GM12878 (cell line): ENCODE measurements around the gene SLC9C1. TPM values are rescaled to one million over a fixed set of nuclear protein-coding genes. Genes with fewer than 3 reads are reported as not detected.

ENCODE experiments used
- BACH1 ChIP-seq: fragments of 450-650 bp; IDR thresholded peaks from 2 replicates; pipeline ENCODE4 v1.6.1; 2017; ENCODE audit warnings: mild to moderate bottlenecking, borderline replicate concordance
- CBX5 ChIP-seq: sonication (generic); IDR thresholded peaks from 2 replicates; pipeline ENCODE4 v1.6.1; 2016; ENCODE audit warnings: low read depth, moderate library complexity, mild to moderate bottlenecking, inconsistent platforms
- CHD1 ChIP-seq: IDR thresholded peaks from 2 replicates; pipeline ENCODE4 v1.6.1; 2012; ENCODE audit warnings: low read depth, low read length, improper control_type of control experiment
- GABPA ChIP-seq: IDR thresholded peaks from 2 replicates; pipeline ENCODE4 v1.6.1; 2014; ENCODE audit warnings: antibody characterized with exemption, low read depth, mild to moderate bottlenecking, inconsistent platforms
- GATAD2B ChIP-seq: fragments of 450-650 bp; conservative IDR thresholded peaks from 2 replicates; pipeline ENCODE4 v1.6.1; 2017; ENCODE audit warnings: low read depth, mild to moderate bottlenecking, moderate library complexity
- PML ChIP-seq: IDR thresholded peaks from 2 replicates; pipeline ENCODE4 v1.6.1; 2012; ENCODE audit warnings: low read length, inconsistent platforms
- RAD21 ChIP-seq: IDR thresholded peaks from 2 replicates; pipeline ENCODE4 v1.6.1; 2011; ENCODE audit warnings: mild to moderate bottlenecking, low read depth, low read length, moderate library complexity; ENCODE audit not compliant: insufficient read depth
- SMAD1 ChIP-seq: fragments of 450-650 bp; IDR thresholded peaks from 2 replicates; pipeline ENCODE4 v1.6.1; 2018; ENCODE audit warnings: mild to moderate bottlenecking, low read depth; ENCODE audit not compliant: partially characterized antibody
- SP1 ChIP-seq: IDR thresholded peaks from one replicate; pipeline ENCODE4 v1.6.1; 2011; ENCODE audit warnings: low read depth, low read length
- TAF1 ChIP-seq: IDR thresholded peaks from 2 replicates; pipeline ENCODE4 v1.6.1; 2011; ENCODE audit warnings: mild to moderate bottlenecking, low read depth, low read length, borderline replicate concordance
- ZNF384 ChIP-seq: IDR thresholded peaks from 2 replicates; pipeline ENCODE4 v1.6.1; 2012; ENCODE audit warnings: low read depth, mild to moderate bottlenecking, low read length, improper control_type of control experiment, borderline replicate concordance
- polyA plus RNA-seq, 11 experiments: library from polyadenylated mRNA; depleted of rRNA in 4 of 11; unstranded in 6 of 11; stranded (reverse) in 5 of 11; fragments of >200 nt; fragmentation: Nextera tagmentation in 4 of 11; fragmentation: Illumina TruSeq in 1 of 11; extraction: Ambion mirVana in 4 of 11; extraction: Trizol in 1 of 11; gene quantifications; 1 replicate in 1 of 11; 2 replicates in 10 of 11; pipeline versions ENCODE4 v1.2.1 to v1.2.3, GENCODE V29; 2011 to 2016; ENCODE audit warnings: inconsistent platforms in 2 of 11, missing spikeins in 2 of 11, low read depth in 1 of 11
- total RNA-seq, 4 experiments: library from RNA; depleted of rRNA in 3 of 4; stranded (reverse); fragments of >200 nt in 3 of 4; fragmentation: Illumina TruSeq in 1 of 4; extraction: Trizol in 1 of 4; gene quantifications; 2 replicates each; pipeline versions ENCODE4 v1.2.1 to v1.2.3, GENCODE V29; 2013 to 2021
- TF ChIP-seq, protein P1 (sequence below): fragments of 450-650 bp; formaldehyde crosslinking; IDR thresholded peaks from 2 replicates; pipeline ENCODE4 v1.4.0; 2022; ENCODE audit warnings: mild to moderate bottlenecking, moderate library complexity
- TF ChIP-seq, protein P2 (sequence below): IDR thresholded peaks from 2 replicates; pipeline ENCODE4 v1.6.1; 2011; ENCODE audit warnings: mild to moderate bottlenecking, low read depth, low read length, moderate library complexity; ENCODE audit not compliant: insufficient replicate concordance
- TF ChIP-seq, protein P3 (sequence below): fragments of 450-650 bp; IDR thresholded peaks from 2 replicates; pipeline ENCODE4 v1.6.1; 2016; ENCODE audit warnings: mild to moderate bottlenecking
- TF ChIP-seq, protein P4 (sequence below): fragments of 450-650 bp; conservative IDR thresholded peaks from 2 replicates; pipeline ENCODE4 v1.6.1; 2017; ENCODE audit warnings: mild to moderate bottlenecking, moderate library complexity
- TF ChIP-seq, protein P5 (sequence below): IDR thresholded peaks from 2 replicates; pipeline ENCODE4 v1.6.1; 2012; ENCODE audit warnings: low read depth, low read length, improper control_type of control experiment
- TF ChIP-seq, protein P6 (sequence below), 3 experiments: IDR thresholded peaks in 2 of 3; conservative IDR thresholded peaks in 1 of 3; 2 replicates each; pipeline ENCODE4 v1.5.1; 2011; ENCODE audit warnings: low read depth in 3 of 3, low read length in 3 of 3, mild to moderate bottlenecking in 3 of 3, control low read depth in 2 of 3, moderate library complexity in 2 of 3, inconsistent platforms in 1 of 3, mixed read lengths in 1 of 3; ENCODE audit not compliant: control insufficient read depth in 2 of 3, insufficient read depth in 1 of 3; ENCODE audit errors: extremely low read depth in 1 of 3

SLC9C1 gene
- total and polyA plus RNA-seq, 10 of the 15 experiments (the other 5 are each of a cell fraction or from before 2014, with no cell fraction given) = not detected

DNA sequence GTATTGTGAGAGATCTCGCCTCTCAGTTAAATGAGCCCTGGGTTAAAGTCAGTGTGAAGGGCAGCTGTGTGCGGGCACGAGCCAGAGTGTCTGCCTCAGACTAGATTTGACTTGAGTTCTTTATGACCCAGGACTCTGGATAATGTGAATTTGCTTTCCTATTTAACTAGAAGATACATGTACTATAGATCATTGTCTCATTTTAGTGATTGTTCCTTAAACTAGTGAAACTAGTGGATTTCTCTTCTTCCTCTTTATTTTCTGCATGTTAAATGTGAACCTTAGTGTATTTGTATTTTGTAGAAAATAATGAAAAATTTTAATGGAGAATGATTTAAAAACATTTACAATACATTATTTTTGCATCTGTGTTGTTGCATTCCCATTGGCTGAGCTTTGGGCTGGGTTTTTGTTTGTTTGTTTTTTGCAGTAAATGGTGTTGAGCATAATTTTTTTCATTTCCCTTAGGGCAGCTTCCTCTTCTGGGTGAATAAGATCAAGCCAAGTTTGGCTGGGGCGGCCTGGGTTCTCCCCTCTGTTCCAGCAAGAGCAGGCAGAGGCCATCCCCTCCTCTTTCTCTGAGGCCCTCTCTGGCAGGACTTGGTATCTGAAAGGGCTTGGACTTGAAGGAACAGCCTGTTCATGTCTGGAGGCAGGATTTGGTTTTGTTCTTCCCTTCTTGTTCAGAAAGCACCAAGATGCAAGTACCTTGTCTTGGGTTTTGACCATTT is 176.0 kb downstream of the SLC9C1 start (continued):
- TF ChIP-seq, protein P1, sequence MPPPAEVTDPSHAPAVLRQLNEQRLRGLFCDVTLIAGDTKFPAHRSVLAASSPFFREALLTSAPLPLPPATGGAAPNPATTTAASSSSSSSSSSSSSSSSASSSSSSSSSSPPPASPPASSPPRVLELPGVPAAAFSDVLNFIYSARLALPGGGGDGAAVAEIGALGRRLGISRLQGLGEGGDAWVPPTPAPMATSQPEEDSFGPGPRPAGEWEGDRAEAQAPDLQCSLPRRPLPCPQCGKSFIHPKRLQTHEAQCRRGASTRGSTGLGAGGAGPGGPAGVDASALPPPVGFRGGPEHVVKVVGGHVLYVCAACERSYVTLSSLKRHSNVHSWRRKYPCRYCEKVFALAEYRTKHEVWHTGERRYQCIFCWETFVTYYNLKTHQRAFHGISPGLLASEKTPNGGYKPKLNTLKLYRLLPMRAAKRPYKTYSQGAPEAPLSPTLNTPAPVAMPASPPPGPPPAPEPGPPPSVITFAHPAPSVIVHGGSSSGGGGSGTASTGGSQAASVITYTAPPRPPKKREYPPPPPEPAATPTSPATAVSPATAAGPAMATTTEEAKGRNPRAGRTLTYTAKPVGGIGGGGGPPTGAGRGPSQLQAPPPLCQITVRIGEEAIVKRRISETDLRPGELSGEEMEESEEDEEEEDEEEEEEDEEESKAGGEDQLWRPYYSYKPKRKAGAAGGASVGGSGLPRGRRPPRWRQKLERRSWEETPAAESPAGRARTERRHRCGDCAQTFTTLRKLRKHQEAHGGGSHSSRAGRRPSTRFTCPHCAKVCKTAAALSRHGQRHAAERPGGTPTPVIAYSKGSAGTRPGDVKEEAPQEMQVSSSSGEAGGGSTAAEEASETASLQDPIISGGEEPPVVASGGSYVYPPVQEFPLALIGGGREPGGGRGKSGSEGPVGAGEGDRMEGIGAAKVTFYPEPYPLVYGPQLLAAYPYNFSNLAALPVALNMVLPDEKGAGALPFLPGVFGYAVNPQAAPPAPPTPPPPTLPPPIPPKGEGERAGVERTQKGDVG (CRISPR knock-in tag) = no peak
- TF ChIP-seq RAD21 (peak; percentile 43), SP1 (no peak), BACH1 (peak; percentile 46; the same call in 1 of the 2 replicates), GABPA (peak; percentile 12; the same call in 1 of the 2 replicates), CHD1 (peak; percentile 83; the same call in 1 of the 2 replicates), SMAD1 (peak; percentile 17), ZNF384 (peak; percentile 50; the same call in 1 of the 2 replicates), TAF1 (0 out of 2 replicates have a peak, but pooled peaks have one; percentile 16), PML (no peak), GATAD2B (peak; percentile 26; the same call in 1 of the 2 replicates), CBX5 (no peak)
- TF ChIP-seq, protein P2, sequence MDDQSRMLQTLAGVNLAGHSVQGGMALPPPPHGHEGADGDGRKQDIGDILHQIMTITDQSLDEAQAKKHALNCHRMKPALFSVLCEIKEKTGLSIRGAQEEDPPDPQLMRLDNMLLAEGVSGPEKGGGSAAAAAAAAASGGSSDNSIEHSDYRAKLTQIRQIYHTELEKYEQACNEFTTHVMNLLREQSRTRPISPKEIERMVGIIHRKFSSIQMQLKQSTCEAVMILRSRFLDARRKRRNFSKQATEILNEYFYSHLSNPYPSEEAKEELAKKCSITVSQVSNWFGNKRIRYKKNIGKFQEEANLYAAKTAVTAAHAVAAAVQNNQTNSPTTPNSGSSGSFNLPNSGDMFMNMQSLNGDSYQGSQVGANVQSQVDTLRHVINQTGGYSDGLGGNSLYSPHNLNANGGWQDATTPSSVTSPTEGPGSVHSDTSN = no peak
- TF ChIP-seq, protein P3, sequence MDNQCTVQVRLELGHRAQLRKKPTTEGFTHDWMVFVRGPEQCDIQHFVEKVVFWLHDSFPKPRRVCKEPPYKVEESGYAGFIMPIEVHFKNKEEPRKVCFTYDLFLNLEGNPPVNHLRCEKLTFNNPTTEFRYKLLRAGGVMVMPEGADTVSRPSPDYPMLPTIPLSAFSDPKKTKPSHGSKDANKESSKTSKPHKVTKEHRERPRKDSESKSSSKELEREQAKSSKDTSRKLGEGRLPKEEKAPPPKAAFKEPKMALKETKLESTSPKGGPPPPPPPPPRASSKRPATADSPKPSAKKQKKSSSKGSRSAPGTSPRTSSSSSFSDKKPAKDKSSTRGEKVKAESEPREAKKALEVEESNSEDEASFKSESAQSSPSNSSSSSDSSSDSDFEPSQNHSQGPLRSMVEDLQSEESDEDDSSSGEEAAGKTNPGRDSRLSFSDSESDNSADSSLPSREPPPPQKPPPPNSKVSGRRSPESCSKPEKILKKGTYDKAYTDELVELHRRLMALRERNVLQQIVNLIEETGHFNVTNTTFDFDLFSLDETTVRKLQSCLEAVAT = peak; percentile 94
- TF ChIP-seq, protein P4, sequence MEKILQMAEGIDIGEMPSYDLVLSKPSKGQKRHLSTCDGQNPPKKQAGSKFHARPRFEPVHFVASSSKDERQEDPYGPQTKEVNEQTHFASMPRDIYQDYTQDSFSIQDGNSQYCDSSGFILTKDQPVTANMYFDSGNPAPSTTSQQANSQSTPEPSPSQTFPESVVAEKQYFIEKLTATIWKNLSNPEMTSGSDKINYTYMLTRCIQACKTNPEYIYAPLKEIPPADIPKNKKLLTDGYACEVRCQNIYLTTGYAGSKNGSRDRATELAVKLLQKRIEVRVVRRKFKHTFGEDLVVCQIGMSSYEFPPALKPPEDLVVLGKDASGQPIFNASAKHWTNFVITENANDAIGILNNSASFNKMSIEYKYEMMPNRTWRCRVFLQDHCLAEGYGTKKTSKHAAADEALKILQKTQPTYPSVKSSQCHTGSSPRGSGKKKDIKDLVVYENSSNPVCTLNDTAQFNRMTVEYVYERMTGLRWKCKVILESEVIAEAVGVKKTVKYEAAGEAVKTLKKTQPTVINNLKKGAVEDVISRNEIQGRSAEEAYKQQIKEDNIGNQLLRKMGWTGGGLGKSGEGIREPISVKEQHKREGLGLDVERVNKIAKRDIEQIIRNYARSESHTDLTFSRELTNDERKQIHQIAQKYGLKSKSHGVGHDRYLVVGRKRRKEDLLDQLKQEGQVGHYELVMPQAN = peak; percentile 32; the same call in 1 of the 2 replicates
- TF ChIP-seq, protein P5, sequence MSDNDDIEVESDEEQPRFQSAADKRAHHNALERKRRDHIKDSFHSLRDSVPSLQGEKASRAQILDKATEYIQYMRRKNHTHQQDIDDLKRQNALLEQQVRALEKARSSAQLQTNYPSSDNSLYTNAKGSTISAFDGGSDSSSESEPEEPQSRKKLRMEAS = 0 out of 2 replicates have a peak, but pooled peaks have one; percentile 16
- TF ChIP-seq, protein P6, sequence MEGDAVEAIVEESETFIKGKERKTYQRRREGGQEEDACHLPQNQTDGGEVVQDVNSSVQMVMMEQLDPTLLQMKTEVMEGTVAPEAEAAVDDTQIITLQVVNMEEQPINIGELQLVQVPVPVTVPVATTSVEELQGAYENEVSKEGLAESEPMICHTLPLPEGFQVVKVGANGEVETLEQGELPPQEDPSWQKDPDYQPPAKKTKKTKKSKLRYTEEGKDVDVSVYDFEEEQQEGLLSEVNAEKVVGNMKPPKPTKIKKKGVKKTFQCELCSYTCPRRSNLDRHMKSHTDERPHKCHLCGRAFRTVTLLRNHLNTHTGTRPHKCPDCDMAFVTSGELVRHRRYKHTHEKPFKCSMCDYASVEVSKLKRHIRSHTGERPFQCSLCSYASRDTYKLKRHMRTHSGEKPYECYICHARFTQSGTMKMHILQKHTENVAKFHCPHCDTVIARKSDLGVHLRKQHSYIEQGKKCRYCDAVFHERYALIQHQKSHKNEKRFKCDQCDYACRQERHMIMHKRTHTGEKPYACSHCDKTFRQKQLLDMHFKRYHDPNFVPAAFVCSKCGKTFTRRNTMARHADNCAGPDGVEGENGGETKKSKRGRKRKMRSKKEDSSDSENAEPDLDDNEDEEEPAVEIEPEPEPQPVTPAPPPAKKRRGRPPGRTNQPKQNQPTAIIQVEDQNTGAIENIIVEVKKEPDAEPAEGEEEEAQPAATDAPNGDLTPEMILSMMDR (IDR thresholded peaks at IDR 0.05 in 2 of 3, conservative IDR thresholded peaks at IDR 0.05 in 1 of 3; ENCODE audit: control insufficient read depth in 2 of 3, extremely low read depth in 1 of 3, insufficient read depth in 1 of 3, low read depth in 3 of 3, low read length in 3 of 3) = peak; percentile 32 to 34 (median 33); a peak in 5 of 6 replicates
